ENCODE results near the gene ZNF493.

Gene ZNF493

GRCh38 chr19:21422244-21422643 is 25.3 kb downstream of the ZNF493 start:
- Histone ChIP-seq H3K27ac (ENCODE audit: low read depth, low read length) (no peak overlapping the region), H3K9me3 (ENCODE audit: control insufficient read depth in 1 of 2, low read length in 2 of 2) (peaks cover 65 to 80% of the 10 kb centered on the region in 2 donors)

DNA sequence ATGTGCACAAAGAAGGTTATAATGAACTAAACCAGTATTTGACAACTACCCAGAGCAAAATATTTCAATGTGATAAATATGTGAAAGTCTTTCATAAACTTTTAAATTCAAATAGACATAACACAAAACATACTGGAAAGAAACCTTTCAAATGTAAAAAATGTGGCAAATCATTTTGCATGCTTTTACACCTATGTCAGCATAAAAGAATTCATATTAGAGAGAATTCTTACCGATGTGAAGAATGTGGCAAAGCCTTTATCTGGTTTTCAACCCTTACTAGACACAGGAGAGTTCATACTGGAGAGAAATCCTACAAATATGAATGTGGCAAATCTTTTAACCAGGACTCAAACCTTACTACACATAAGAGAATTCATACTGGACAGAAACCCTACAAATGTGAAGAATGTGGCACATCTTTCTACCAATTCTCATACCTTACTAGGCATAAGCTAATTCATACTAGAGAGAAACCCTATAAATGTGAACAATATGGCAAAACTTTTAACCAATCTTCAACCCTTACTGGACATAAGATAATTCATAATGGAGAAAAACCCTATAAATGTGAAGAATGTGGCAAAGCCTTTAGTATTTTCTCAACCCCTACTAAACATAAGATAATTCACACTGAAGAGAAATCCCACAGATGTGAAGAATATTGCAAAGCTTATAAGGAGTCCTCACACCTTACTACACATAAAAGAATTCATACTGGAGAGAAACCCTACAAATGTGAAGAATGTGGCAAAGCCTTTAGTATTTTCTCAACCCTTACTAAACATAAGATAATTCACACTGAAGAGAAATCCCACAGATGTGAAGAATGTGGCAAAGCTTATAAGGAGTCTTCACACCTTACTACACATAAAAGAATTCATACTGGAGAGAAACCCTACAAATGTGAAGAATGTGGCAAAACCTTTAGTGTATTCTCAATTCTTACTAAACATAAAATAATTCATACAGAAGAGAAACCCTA is 26.4 kb downstream of the ZNF493 start:
- H3K9me3 ChIP-seq (ENCODE audit: control insufficient read depth in 1 of 2, low read length in 2 of 2): peaks cover 66 to 77% of the 10 kb centered on the region in 2 donors
- H3K36me3 ChIP-seq (ENCODE audit: control insufficient read depth in 1 of 2, insufficient read depth in 2 of 2, low read length in 2 of 2): peaks cover 3 to 4% of the 10 kb centered on the region in 2 donors
- H3K4me3 ChIP-seq (ENCODE audit: low read depth in 1 of 2, low read length in 2 of 2): no peak overlapping the region
- H3K4me1 ChIP-seq (ENCODE audit: control insufficient read depth in 1 of 2, insufficient read depth in 2 of 2, low read length in 2 of 2): no peaks in the 10 kb centered on the region
- no peak overlapping the region for H3K9ac ChIP-seq (ENCODE audit: low read depth in 1 of 2, low read length in 2 of 2)
- no peaks in the 10 kb centered on the region for H3K27me3 ChIP-seq (ENCODE audit: control insufficient read depth in 1 of 2, insufficient read depth in 2 of 2, low read length in 2 of 2)
- no peak overlapping the region for H3K27ac ChIP-seq (ENCODE audit: low read depth, low read length)

More at GRCh38 chr19:21422244-21422643, 25.3 kb downstream of the ZNF493 start:
- no peak overlapping the region for H3K4me3 ChIP-seq (ENCODE audit: low read depth in 1 of 2, low read length in 2 of 2)
- H3K36me3 ChIP-seq (ENCODE audit: control insufficient read depth in 1 of 2, insufficient read depth in 2 of 2, low read length in 2 of 2): peaks cover 3 to 9% of the 10 kb centered on the region in 2 donors
- no peaks in the 10 kb centered on the region for H3K27me3 ChIP-seq (ENCODE audit: control insufficient read depth in 1 of 2, insufficient read depth in 2 of 2, low read length in 2 of 2)
- H3K9ac ChIP-seq (ENCODE audit: low read depth in 1 of 2, low read length in 2 of 2): no peak overlapping the region
- no peaks in the 10 kb centered on the region for H3K4me1 ChIP-seq (ENCODE audit: control insufficient read depth in 1 of 2, insufficient read depth in 2 of 2, low read length in 2 of 2)

- H3K27ac ChIP-seq (ENCODE audit: low read depth, low read length): no peak overlapping the region
- H3K4me3 ChIP-seq (ENCODE audit: low read depth in 1 of 2, low read length in 2 of 2): no peak overlapping the region
- H3K9ac ChIP-seq (ENCODE audit: low read depth in 1 of 2, low read length in 2 of 2): no peak overlapping the region
- H3K36me3 ChIP-seq (ENCODE audit: control insufficient read depth in 1 of 2, insufficient read depth in 2 of 2, low read length in 2 of 2): no peaks in the 10 kb centered on the region
- no peaks in the 10 kb centered on the region for H3K27me3 ChIP-seq (ENCODE audit: control insufficient read depth in 1 of 2, insufficient read depth in 2 of 2, low read length in 2 of 2)
- peaks cover 41% of the 10 kb centered on the region in 2 donors for H3K9me3 ChIP-seq (ENCODE audit: control insufficient read depth in 1 of 2, low read length in 2 of 2)
- no peaks in the 10 kb centered on the region for H3K4me1 ChIP-seq (ENCODE audit: control insufficient read depth in 1 of 2, insufficient read depth in 2 of 2, low read length in 2 of 2)
Observed at GRCh38 chr19:21430675-21431074, 33.7 kb downstream of the ZNF493 start.

GRCh38 chr19:21432590-21432989 is 35.7 kb downstream of the ZNF493 start:
- Histone ChIP-seq H3K9ac (ENCODE audit: low read depth in 1 of 2, low read length in 2 of 2) (no peak overlapping the region), H3K9me3 (ENCODE audit: control insufficient read depth in 1 of 2, low read length in 2 of 2) (peaks cover 36 to 48% of the 10 kb centered on the region in 2 donors), H3K36me3 (ENCODE audit: control insufficient read depth in 1 of 2, insufficient read depth in 2 of 2, low read length in 2 of 2) (no peaks in the 10 kb centered on the region), H3K4me3 (ENCODE audit: low read depth in 1 of 2, low read length in 2 of 2) (no peak overlapping the region), H3K4me1 (ENCODE audit: control insufficient read depth in 1 of 2, insufficient read depth in 2 of 2, low read length in 2 of 2) (no peaks in the 10 kb centered on the region), H3K27ac (ENCODE audit: low read depth, low read length) (no peak overlapping the region), H3K27me3 (ENCODE audit: control insufficient read depth in 1 of 2, insufficient read depth in 2 of 2, low read length in 2 of 2) (no peaks in the 10 kb centered on the region)

DNA sequence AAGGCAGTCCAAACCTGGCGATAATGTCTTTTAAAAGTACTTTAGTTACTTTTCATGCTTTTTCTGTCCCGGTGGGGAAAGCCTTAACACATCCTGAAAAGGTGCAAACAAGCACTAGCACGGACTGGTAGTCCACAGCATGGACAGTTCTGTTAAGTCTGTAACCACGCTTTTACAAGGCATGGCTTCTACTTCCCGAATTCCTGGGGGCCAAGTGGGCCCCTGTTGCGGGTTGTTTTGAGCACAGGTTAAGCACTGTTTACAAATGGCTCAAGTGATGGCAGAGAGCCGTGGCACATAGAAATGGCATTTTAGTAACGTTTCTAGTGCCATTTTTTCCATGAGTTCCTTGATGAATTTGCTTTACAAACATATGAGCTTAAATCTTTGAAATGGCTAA is 37.6 kb downstream of the ZNF493 start:
- no peaks in the 10 kb centered on the region for H3K4me1 ChIP-seq (ENCODE audit: control insufficient read depth in 1 of 2, insufficient read depth in 2 of 2, low read length in 2 of 2)

GRCh38 chr19:21434967-21435544 is 38.1 kb downstream of the ZNF493 start:
- Histone ChIP-seq H3K36me3 (ENCODE audit: control insufficient read depth in 1 of 2, insufficient read depth in 2 of 2, low read length in 2 of 2) (no peaks in the 10 kb centered on the region), H3K27me3 (ENCODE audit: control insufficient read depth in 1 of 2, insufficient read depth in 2 of 2, low read length in 2 of 2) (no peaks in the 10 kb centered on the region), H3K9me3 (ENCODE audit: control insufficient read depth in 1 of 2, low read length in 2 of 2) (peaks cover 20 to 52% of the 10 kb centered on the region in 2 donors), H3K4me1 (ENCODE audit: control insufficient read depth in 1 of 2, insufficient read depth in 2 of 2, low read length in 2 of 2) (no peaks in the 10 kb centered on the region), H3K9ac (ENCODE audit: low read depth in 1 of 2, low read length in 2 of 2) (no peak overlapping the region), H3K4me3 (ENCODE audit: low read depth in 1 of 2, low read length in 2 of 2) (no peak overlapping the region), H3K27ac (ENCODE audit: low read depth, low read length) (no peak overlapping the region)

More for the DNA sequence above, 37.6 kb downstream of the ZNF493 start:
- Histone ChIP-seq H3K9me3 (ENCODE audit: control insufficient read depth in 1 of 2, low read length in 2 of 2) (peaks cover 25 to 47% of the 10 kb centered on the region in 2 donors), H3K36me3 (ENCODE audit: control insufficient read depth in 1 of 2, insufficient read depth in 2 of 2, low read length in 2 of 2) (no peaks in the 10 kb centered on the region), H3K27me3 (ENCODE audit: control insufficient read depth in 1 of 2, insufficient read depth in 2 of 2, low read length in 2 of 2) (no peaks in the 10 kb centered on the region), H3K4me3 (ENCODE audit: low read depth in 1 of 2, low read length in 2 of 2) (no peak overlapping the region), H3K9ac (ENCODE audit: low read depth in 1 of 2, low read length in 2 of 2) (no peak overlapping the region), H3K27ac (ENCODE audit: low read depth, low read length) (no peak overlapping the region)

DNA sequence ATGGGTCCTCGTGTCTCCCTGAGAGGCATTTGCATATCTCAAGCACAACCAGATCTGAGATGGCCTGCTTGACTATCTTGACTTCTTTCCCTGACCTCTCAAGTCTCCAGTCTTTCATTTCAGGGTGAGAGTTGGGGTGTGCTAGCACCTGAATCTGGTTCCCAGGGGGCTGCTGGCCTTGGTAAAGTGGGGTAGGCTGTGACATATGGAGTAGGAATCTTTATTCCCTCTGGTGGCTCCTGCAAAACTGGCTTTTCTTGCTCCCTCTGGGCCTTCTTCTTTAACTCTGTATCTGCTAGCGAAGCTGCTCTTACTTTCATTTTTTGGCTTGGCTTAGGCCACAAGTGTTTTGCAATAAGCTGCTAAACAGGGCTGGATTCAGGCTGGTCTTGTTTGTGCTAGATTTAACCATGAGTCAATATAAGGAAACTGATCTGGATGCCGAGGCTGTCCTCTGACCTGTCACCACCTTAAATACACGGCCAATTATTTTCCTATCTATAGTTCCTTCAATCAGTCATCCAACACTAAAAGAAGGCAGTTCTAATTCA is 42.3 kb downstream of the ZNF493 start:
- Histone ChIP-seq H3K4me1 (ENCODE audit: control insufficient read depth in 1 of 2, insufficient read depth in 2 of 2, low read length in 2 of 2) (no peaks in the 10 kb centered on the region), H3K9ac (ENCODE audit: low read depth in 1 of 2, low read length in 2 of 2) (no peak overlapping the region), H3K36me3 (ENCODE audit: control insufficient read depth in 1 of 2, insufficient read depth in 2 of 2, low read length in 2 of 2) (no peaks in the 10 kb centered on the region), H3K9me3 (ENCODE audit: control insufficient read depth in 1 of 2, low read length in 2 of 2) (peaks cover 23 to 31% of the 10 kb centered on the region in 2 donors), H3K4me3 (ENCODE audit: low read depth in 1 of 2, low read length in 2 of 2) (no peak overlapping the region), H3K27me3 (ENCODE audit: control insufficient read depth in 1 of 2, insufficient read depth in 2 of 2, low read length in 2 of 2) (no peaks in the 10 kb centered on the region), H3K27ac (ENCODE audit: low read depth, low read length) (no peak overlapping the region)

GRCh38 chr19:21440321-21440720 is 43.4 kb downstream of the ZNF493 start:
- no peaks in the 10 kb centered on the region for H3K36me3 ChIP-seq (ENCODE audit: control insufficient read depth in 1 of 2, insufficient read depth in 2 of 2, low read length in 2 of 2)
- no peak overlapping the region for H3K9ac ChIP-seq (ENCODE audit: low read depth in 1 of 2, low read length in 2 of 2)
- peaks cover 19 to 33% of the 10 kb centered on the region in 2 donors for H3K9me3 ChIP-seq (ENCODE audit: control insufficient read depth in 1 of 2, low read length in 2 of 2)
- no peak overlapping the region for H3K4me3 ChIP-seq (ENCODE audit: low read depth in 1 of 2, low read length in 2 of 2)
- no peak overlapping the region for H3K27ac ChIP-seq (ENCODE audit: low read depth, low read length)
- no peaks in the 10 kb centered on the region for H3K4me1 ChIP-seq (ENCODE audit: control insufficient read depth in 1 of 2, insufficient read depth in 2 of 2, low read length in 2 of 2)
- H3K27me3 ChIP-seq (ENCODE audit: control insufficient read depth in 1 of 2, insufficient read depth in 2 of 2, low read length in 2 of 2): no peaks in the 10 kb centered on the region

DNA sequence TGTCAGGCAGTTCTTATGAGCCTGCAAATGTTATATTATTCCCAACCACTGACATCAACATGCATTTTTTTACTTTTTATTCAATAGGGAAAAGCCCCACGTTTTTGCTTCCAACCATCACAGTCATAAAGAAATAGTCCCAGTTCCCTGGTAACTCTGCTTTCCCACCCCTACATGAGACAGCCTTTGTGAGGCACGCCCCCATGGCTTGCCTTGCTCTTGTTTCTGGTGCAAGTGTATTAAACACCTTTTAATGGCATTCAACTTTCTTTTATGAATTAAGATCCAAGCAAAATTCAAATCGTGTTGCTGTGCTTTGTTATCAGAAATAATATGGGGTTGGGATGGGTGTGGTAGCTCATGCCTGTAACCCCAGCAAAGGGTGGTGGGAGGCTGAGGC is 54.3 kb downstream of the ZNF493 start:
- no peak overlapping the region for H3K9ac ChIP-seq (ENCODE audit: low read depth in 1 of 2, low read length in 2 of 2)
- H3K27ac ChIP-seq (ENCODE audit: low read depth, low read length): no peak overlapping the region
- H3K9me3 ChIP-seq (ENCODE audit: control insufficient read depth in 1 of 2, low read length in 2 of 2): peaks cover 10 to 14% of the 10 kb centered on the region in 2 donors
- no peaks in the 10 kb centered on the region for H3K36me3 ChIP-seq (ENCODE audit: control insufficient read depth in 1 of 2, insufficient read depth in 2 of 2, low read length in 2 of 2)
- H3K4me1 ChIP-seq (ENCODE audit: control insufficient read depth in 1 of 2, insufficient read depth in 2 of 2, low read length in 2 of 2): no peaks in the 10 kb centered on the region
- no peaks in the 10 kb centered on the region for H3K27me3 ChIP-seq (ENCODE audit: control insufficient read depth in 1 of 2, insufficient read depth in 2 of 2, low read length in 2 of 2)
- H3K4me3 ChIP-seq (ENCODE audit: low read depth in 1 of 2, low read length in 2 of 2): no peak overlapping the region

GRCh38 chr19:21454901-21455300 is 58.0 kb downstream of the ZNF493 start:
- H3K9ac ChIP-seq (ENCODE audit: low read depth in 1 of 2, low read length in 2 of 2): no peak overlapping the region
- H3K36me3 ChIP-seq (ENCODE audit: control insufficient read depth in 1 of 2, insufficient read depth in 2 of 2, low read length in 2 of 2): no peaks in the 10 kb centered on the region
- H3K27me3 ChIP-seq (ENCODE audit: control insufficient read depth in 1 of 2, insufficient read depth in 2 of 2, low read length in 2 of 2): no peaks in the 10 kb centered on the region
- H3K4me3 ChIP-seq (ENCODE audit: low read depth in 1 of 2, low read length in 2 of 2): no peak overlapping the region
- no peak overlapping the region for H3K27ac ChIP-seq (ENCODE audit: low read depth, low read length)
- no peaks in the 10 kb centered on the region for H3K4me1 ChIP-seq (ENCODE audit: control insufficient read depth in 1 of 2, insufficient read depth in 2 of 2, low read length in 2 of 2)
- H3K9me3 ChIP-seq (ENCODE audit: control insufficient read depth in 1 of 2, low read length in 2 of 2): peaks cover 20 to 22% of the 10 kb centered on the region in 2 donors
